ENCODE results near the gene TICRR. TPM values are rescaled to one million over a fixed set of nuclear protein-coding genes. Genes with fewer than 3 reads are reported as not detected.

TICRR gene
- total RNA-seq, 1 donor = 0.72 TPM

- Histone ChIP-seq H3K4me1 (ENCODE audit: insufficient read depth, low read length) (no peaks in the 10 kb centered on the region), H3K4me2 (ENCODE audit: insufficient read depth, low read length) (no peak overlapping the region), H3K9me3 (ENCODE audit: low read depth, low read length) (no peaks in the 10 kb centered on the region), H3K27ac (ENCODE audit: low read depth, low read length) (no peak overlapping the region), H2AFZ (ENCODE audit: low read length) (no peak overlapping the region), H3K27me3 (ENCODE audit: insufficient read depth, low read length) (no peaks in the 10 kb centered on the region), H4K20me1 (ENCODE audit: insufficient read depth, low read length) (no peaks in the 10 kb centered on the region), H3K36me3 (ENCODE audit: insufficient read depth, low read length) (peaks cover 90% of the 10 kb centered on the region), H3K4me3 (ENCODE audit: insufficient read depth, low read length) (no peak overlapping the region), H3K79me2 (ENCODE audit: insufficient read depth, low read length) (no peaks in the 10 kb centered on the region)
- no peak for TF ChIP-seq CTCF (IDR thresholded peaks at IDR 0.05; ENCODE audit: extremely low read depth, low read depth, low read length)
- peak; percentile 64 for DNase-seq (ENCODE audit: insufficient read length, low spot score, missing footprints)
These were observed 53.0 kb downstream of the TICRR start for GRCh38 chr15:89628301-89628700.

- no peak overlapping the region for H3K4me2 ChIP-seq (ENCODE audit: insufficient read depth, low read length)
- DNase-seq (ENCODE audit: insufficient read length, low spot score, missing footprints) = peak; percentile 38
- no peak overlapping the region for H3K4me3 ChIP-seq (ENCODE audit: insufficient read depth, low read length)
- H3K79me2 ChIP-seq (ENCODE audit: insufficient read depth, low read length) = no peaks in the 10 kb centered on the region
- H3K27ac ChIP-seq (ENCODE audit: low read depth, low read length) = no peak overlapping the region
- no peaks in the 10 kb centered on the region for H3K27me3 ChIP-seq (ENCODE audit: insufficient read depth, low read length)
- no peaks in the 10 kb centered on the region for H3K4me1 ChIP-seq (ENCODE audit: insufficient read depth, low read length)
- peaks cover 88% of the 10 kb centered on the region for H3K36me3 ChIP-seq (ENCODE audit: insufficient read depth, low read length)
- TF ChIP-seq CTCF (IDR thresholded peaks at IDR 0.05; ENCODE audit: extremely low read depth, low read depth, low read length) = no peak
- no peak overlapping the region for H2AFZ ChIP-seq (ENCODE audit: low read length)
- H4K20me1 ChIP-seq (ENCODE audit: insufficient read depth, low read length) = no peaks in the 10 kb centered on the region
- H3K9me3 ChIP-seq (ENCODE audit: low read depth, low read length) = no peaks in the 10 kb centered on the region
These were observed 53.8 kb downstream of the TICRR start for GRCh38 chr15:89628806-89629715.

GRCh38 chr15:89629829-89630228, 54.6 kb downstream of the TICRR start:
- Histone ChIP-seq H3K27me3 (ENCODE audit: insufficient read depth, low read length) (no peaks in the 10 kb centered on the region), H3K4me2 (ENCODE audit: insufficient read depth, low read length) (no peak overlapping the region), H3K27ac (ENCODE audit: low read depth, low read length) (no peak overlapping the region), H3K4me1 (ENCODE audit: insufficient read depth, low read length) (no peaks in the 10 kb centered on the region), H4K20me1 (ENCODE audit: insufficient read depth, low read length) (no peaks in the 10 kb centered on the region), H2AFZ (ENCODE audit: low read length) (no peak overlapping the region), H3K36me3 (ENCODE audit: insufficient read depth, low read length) (peaks cover 80% of the 10 kb centered on the region), H3K79me2 (ENCODE audit: insufficient read depth, low read length) (no peaks in the 10 kb centered on the region), H3K9me3 (ENCODE audit: low read depth, low read length) (no peaks in the 10 kb centered on the region), H3K4me3 (ENCODE audit: insufficient read depth, low read length) (no peak overlapping the region)
- TF ChIP-seq CTCF (IDR thresholded peaks at IDR 0.05; ENCODE audit: extremely low read depth, low read depth, low read length) = no peak
- DNase-seq (ENCODE audit: insufficient read length, low spot score, missing footprints) = peak; percentile 42

DNA sequence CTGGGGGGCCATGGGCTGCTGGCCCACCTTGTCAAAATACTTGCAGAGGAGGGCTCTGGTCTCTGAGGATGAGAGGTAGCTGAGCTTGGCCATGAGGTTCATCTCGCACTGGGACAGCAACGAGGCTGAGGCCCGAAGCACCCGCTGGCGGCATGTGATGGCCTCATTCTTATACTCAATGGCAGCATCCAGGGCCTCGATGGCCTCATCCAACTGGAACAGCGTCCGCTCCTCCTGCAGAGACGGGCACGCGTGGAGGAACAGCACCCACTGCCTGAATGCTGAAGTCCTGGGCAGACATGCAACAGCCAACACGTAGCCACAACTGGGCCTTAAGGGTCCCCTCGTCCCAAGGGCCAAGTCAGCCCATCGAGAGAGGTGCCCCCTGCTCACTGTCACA, 55.0 kb downstream of the TICRR start:
- H3K4me1 ChIP-seq (ENCODE audit: insufficient read depth, low read length) = no peaks in the 10 kb centered on the region
- no peak for TF ChIP-seq CTCF (IDR thresholded peaks at IDR 0.05; ENCODE audit: extremely low read depth, low read depth, low read length)
- H3K36me3 ChIP-seq (ENCODE audit: insufficient read depth, low read length) = peaks cover 78% of the 10 kb centered on the region

More for the DNA sequence above, 55.0 kb downstream of the TICRR start:
- H3K9me3 ChIP-seq (ENCODE audit: low read depth, low read length) = no peaks in the 10 kb centered on the region
- no peaks in the 10 kb centered on the region for H3K79me2 ChIP-seq (ENCODE audit: insufficient read depth, low read length)
- no peak overlapping the region for H3K27ac ChIP-seq (ENCODE audit: low read depth, low read length)
- H3K27me3 ChIP-seq (ENCODE audit: insufficient read depth, low read length) = no peaks in the 10 kb centered on the region
- H3K4me3 ChIP-seq (ENCODE audit: insufficient read depth, low read length) = no peak overlapping the region
- H2AFZ ChIP-seq (ENCODE audit: low read length) = no peak overlapping the region
- no peaks in the 10 kb centered on the region for H4K20me1 ChIP-seq (ENCODE audit: insufficient read depth, low read length)
- DNase-seq (ENCODE audit: insufficient read length, low spot score, missing footprints) = peak; percentile 80
- H3K4me2 ChIP-seq (ENCODE audit: insufficient read depth, low read length) = no peak overlapping the region

All from osteoblast (primary cell).